ENCODE measurements around the gene MYO18B. TPM values are rescaled to one million over a fixed set of nuclear protein-coding genes. Genes with fewer than 3 reads are reported as not detected.

The MYO18B gene
- total RNA-seq, 2 experiments from 2014 or later: 0.11 to 0.22 TPM

DNA sequence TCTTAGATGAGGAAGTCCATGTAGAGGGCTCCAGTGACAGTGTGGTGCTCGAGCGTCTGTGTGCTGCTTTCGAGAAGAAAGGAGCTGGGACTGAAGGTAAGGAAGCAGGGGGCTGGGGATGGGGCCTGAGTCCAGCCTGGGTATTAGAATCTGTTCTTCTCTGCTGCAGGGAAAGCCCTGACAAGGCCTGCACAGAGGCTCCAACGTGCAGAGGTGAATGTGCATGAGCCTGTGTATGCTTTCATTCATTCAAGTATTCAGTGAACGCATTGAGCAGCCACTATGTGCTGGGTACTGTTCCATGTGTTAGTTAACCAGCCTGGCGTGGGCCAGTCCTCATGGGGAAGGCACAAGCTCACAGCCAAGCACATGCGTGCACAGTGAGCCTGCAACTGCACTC is 93.4 kb downstream of the MYO18B start:
- CTCF ChIA-PET: no interaction called here
- H3K4me3 ChIP-seq (ENCODE audit: low read length): no peak overlapping the region
- H3K4me1 ChIP-seq (ENCODE audit: insufficient read depth, low read length): no peaks in the 10 kb centered on the region
- peaks cover 0 to 3% of the 10 kb centered on the region in 2 experiments for H3K9me3 ChIP-seq (ENCODE audit: control insufficient read depth in 1 of 2, insufficient read depth in 1 of 2, low read length in 2 of 2)
- H3K36me3 ChIP-seq (ENCODE audit: insufficient read depth, low read length): no peaks in the 10 kb centered on the region
- TF ChIP-seq, protein P1, sequence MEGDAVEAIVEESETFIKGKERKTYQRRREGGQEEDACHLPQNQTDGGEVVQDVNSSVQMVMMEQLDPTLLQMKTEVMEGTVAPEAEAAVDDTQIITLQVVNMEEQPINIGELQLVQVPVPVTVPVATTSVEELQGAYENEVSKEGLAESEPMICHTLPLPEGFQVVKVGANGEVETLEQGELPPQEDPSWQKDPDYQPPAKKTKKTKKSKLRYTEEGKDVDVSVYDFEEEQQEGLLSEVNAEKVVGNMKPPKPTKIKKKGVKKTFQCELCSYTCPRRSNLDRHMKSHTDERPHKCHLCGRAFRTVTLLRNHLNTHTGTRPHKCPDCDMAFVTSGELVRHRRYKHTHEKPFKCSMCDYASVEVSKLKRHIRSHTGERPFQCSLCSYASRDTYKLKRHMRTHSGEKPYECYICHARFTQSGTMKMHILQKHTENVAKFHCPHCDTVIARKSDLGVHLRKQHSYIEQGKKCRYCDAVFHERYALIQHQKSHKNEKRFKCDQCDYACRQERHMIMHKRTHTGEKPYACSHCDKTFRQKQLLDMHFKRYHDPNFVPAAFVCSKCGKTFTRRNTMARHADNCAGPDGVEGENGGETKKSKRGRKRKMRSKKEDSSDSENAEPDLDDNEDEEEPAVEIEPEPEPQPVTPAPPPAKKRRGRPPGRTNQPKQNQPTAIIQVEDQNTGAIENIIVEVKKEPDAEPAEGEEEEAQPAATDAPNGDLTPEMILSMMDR (IDR thresholded peaks at IDR 0.05): no peak
- Mint-ChIP-seq H3K27me3 (peaks cover 11% of the 10 kb centered on the region), H3K9me3 (no peaks in the 10 kb centered on the region), H3K4me3 (no peak overlapping the region), H3K36me3 (ENCODE audit: low read depth) (no peaks in the 10 kb centered on the region), H3K27ac (no peak overlapping the region), H3K4me1 (ENCODE audit: low read depth) (no peaks in the 10 kb centered on the region)
- intact Hi-C loops (cut with DNase I, micrococcal nuclease): no loop called here
- no peak overlapping the region for H3K27ac ChIP-seq (ENCODE audit: low read depth in 1 of 2, low read length in 2 of 2)
- ATAC-seq (ENCODE audit: poor library complexity) (no peak), DNase-seq (no peak)
- no peaks in the 10 kb centered on the region for H3K27me3 ChIP-seq (ENCODE audit: control insufficient read depth in 1 of 2, insufficient read depth in 2 of 2, low read length in 2 of 2)
- POLR2A ChIA-PET: no interaction called here

DNA sequence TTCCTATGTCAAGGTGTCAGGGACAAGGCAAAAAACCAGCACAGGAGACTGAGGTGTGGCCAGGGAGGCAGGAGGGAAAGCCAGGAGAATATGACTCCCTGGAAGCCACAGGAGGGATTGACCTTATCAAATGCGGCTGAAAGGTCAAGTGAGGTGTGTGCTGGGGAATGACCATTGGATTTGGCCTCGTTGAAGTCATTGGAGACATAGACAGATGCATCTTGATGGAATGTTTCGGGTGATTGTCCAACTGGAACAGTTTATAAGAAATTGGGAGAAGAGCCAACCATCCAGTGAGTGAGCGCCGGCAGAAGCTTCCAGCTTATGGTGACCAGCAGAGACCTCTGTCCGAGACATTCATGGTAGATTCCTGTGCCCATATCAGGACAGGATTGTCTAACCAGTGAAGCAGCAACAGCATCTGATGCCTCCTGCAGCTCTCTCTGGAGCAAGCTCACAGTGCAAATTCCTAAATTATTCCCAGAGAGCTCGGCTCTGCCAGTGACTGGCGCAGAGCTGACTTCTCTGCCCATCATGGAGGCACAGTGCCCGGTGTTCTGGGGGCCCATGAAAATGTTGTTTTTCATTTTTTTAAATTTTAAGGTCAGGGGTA is 95.4 kb downstream of the MYO18B start:
- POLR2A ChIA-PET: no interaction called here
- no peaks in the 10 kb centered on the region for H3K4me1 ChIP-seq (ENCODE audit: insufficient read depth, low read length)
- intact Hi-C loops (cut with DNase I, micrococcal nuclease): no loop called here
- peaks cover 17% of the 10 kb centered on the region for H3K27me3 Mint-ChIP-seq
- ATAC-seq (ENCODE audit: poor library complexity) (no peak), DNase-seq (no peak)
- TF ChIP-seq, protein P1 (IDR thresholded peaks at IDR 0.05): no peak
- H3K27ac Mint-ChIP-seq: no peak overlapping the region
- H3K4me3 ChIP-seq (ENCODE audit: low read length): no peak overlapping the region
- no peaks in the 10 kb centered on the region for H3K36me3 ChIP-seq (ENCODE audit: insufficient read depth, low read length)
- H3K27me3 ChIP-seq (ENCODE audit: control insufficient read depth in 1 of 2, insufficient read depth in 2 of 2, low read length in 2 of 2): no peaks in the 10 kb centered on the region
- no peaks in the 10 kb centered on the region for H3K9me3 ChIP-seq (ENCODE audit: control insufficient read depth in 1 of 2, insufficient read depth in 1 of 2, low read length in 2 of 2)
- H3K9me3 Mint-ChIP-seq: no peaks in the 10 kb centered on the region
- H3K4me3 Mint-ChIP-seq: no peak overlapping the region
- no peaks in the 10 kb centered on the region for H3K36me3 Mint-ChIP-seq (ENCODE audit: low read depth)
- H3K4me1 Mint-ChIP-seq (ENCODE audit: low read depth): no peaks in the 10 kb centered on the region
- H3K27ac ChIP-seq (ENCODE audit: low read depth in 1 of 2, low read length in 2 of 2): no peak overlapping the region
- CTCF ChIA-PET: no interaction called here

DNA sequence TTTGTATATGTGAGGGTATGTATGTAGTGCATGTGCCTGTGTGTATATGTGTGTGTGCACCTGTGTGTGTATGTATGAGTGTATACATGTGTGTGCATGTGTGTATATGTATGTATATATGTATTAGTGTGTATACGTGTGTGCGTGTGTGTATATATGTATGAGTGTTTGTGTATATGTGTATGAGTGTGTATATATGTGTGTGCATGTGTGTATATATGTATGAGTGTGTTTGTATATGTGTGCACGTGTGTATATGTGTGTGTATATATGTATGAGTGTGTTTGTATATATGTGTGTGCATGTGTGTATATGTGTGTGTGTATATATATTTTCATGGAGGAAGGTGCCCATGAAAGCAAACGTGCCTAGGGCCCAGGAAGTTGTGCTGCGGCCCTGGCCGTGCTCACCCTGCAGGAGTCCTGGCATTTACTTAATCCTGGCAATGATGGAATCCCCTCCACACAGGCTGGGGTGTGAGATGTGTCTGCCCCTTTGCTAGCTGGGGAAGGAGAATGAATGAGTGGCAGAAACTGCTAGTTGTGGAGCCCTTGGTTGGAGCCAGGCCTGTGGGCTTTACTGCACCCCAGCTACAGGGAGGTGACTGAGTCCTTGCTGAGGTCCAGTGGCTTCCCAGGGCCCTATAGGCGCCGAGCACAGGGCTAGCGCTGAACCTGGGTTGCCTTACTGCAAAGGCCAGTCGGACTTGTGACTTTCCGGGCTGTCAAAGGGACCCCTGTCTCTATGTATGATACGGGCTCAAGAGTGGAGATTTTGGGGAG is 97.2 kb downstream of the MYO18B start:
- H3K27me3 Mint-ChIP-seq: peaks cover 17% of the 10 kb centered on the region
- TF ChIP-seq, protein P1 (IDR thresholded peaks at IDR 0.05): no peak
- H3K4me3 Mint-ChIP-seq: no peak overlapping the region
- no peaks in the 10 kb centered on the region for H3K4me1 Mint-ChIP-seq (ENCODE audit: low read depth)
- H3K27me3 ChIP-seq (ENCODE audit: control insufficient read depth in 1 of 2, insufficient read depth in 2 of 2, low read length in 2 of 2): no peaks in the 10 kb centered on the region
- CTCF ChIA-PET: no interaction called here
- POLR2A ChIA-PET: no interaction called here
- no peaks in the 10 kb centered on the region for H3K9me3 Mint-ChIP-seq
- H3K36me3 ChIP-seq (ENCODE audit: insufficient read depth, low read length): no peaks in the 10 kb centered on the region
- DNase-seq: no peak
- H3K27ac ChIP-seq (ENCODE audit: low read depth in 1 of 2, low read length in 2 of 2): no peak overlapping the region
- H3K27ac Mint-ChIP-seq: no peak overlapping the region
- H3K4me3 ChIP-seq (ENCODE audit: low read length): no peak overlapping the region
- H3K9me3 ChIP-seq (ENCODE audit: control insufficient read depth in 1 of 2, insufficient read depth in 1 of 2, low read length in 2 of 2): peaks cover 0 to 4% of the 10 kb centered on the region in 2 experiments
- no peaks in the 10 kb centered on the region for H3K36me3 Mint-ChIP-seq (ENCODE audit: low read depth)
- no peaks in the 10 kb centered on the region for H3K4me1 ChIP-seq (ENCODE audit: insufficient read depth, low read length)
- ATAC-seq (ENCODE audit: poor library complexity): no peak
- intact Hi-C loops (cut with DNase I, micrococcal nuclease): no loop called here

All from CD4-positive, alpha-beta T cell (primary cell).